H9 (cell line): Measurements from ENCODE around the gene UROS. TPM values are rescaled to one million over a fixed set of nuclear protein-coding genes. Genes with fewer than 3 reads are reported as not detected.

ENCODE experiments used
- DNase-seq: peaks from one replicate; pipeline ENCODE4 v3.0.0-alpha.2; 2017
- H2AFZ ChIP-seq: one replicate; pipeline ENCODE4 v1.6.1; 2013; ENCODE audit warnings: mild to moderate bottlenecking, low read length, control low read depth, moderate library complexity
- H2AK5ac ChIP-seq: 2 replicates; pipeline ENCODE4 v1.6.1; 2013; ENCODE audit warnings: low read length, control low read depth, mixed read lengths; ENCODE audit not compliant: insufficient read length
- H2BK120ac ChIP-seq: one replicate; pipeline ENCODE4 v1.6.1; 2013; ENCODE audit warnings: low read depth, mild to moderate bottlenecking, low read length, control low read depth, inconsistent platforms; ENCODE audit not compliant: poor library complexity, severe bottlenecking
- H2BK12ac ChIP-seq: 2 replicates; pipeline ENCODE4 v1.6.1; 2013; ENCODE audit warnings: low read length, control low read depth, mixed read lengths, low read depth; ENCODE audit not compliant: insufficient read length
- H2BK15ac ChIP-seq: 2 replicates; pipeline ENCODE4 v1.6.1; 2013; ENCODE audit warnings: low read depth, low read length, control low read depth
- H2BK20ac ChIP-seq: one replicate; pipeline ENCODE4 v1.6.1; 2013; ENCODE audit warnings: low read depth, mild to moderate bottlenecking, low read length, control low read depth, inconsistent platforms; ENCODE audit not compliant: poor library complexity, severe bottlenecking
- H2BK5ac ChIP-seq: 2 replicates; pipeline ENCODE4 v1.6.1; 2013; ENCODE audit warnings: low read length, control low read depth, mixed read lengths; ENCODE audit not compliant: insufficient read length
- H3K14ac ChIP-seq: 2 replicates; pipeline ENCODE4 v1.6.1; 2013; ENCODE audit warnings: low read length, control low read depth; ENCODE audit not compliant: insufficient read depth
- H3K18ac ChIP-seq: 2 replicates; pipeline ENCODE4 v1.6.1; 2013; ENCODE audit warnings: low read depth, mild to moderate bottlenecking, mixed read lengths, low read length, control low read depth; ENCODE audit not compliant: insufficient read length
- H3K23ac ChIP-seq: 2 replicates; pipeline ENCODE4 v1.6.1; 2013; ENCODE audit warnings: low read length, control low read depth, mixed read lengths, low read depth; ENCODE audit not compliant: insufficient read length
- H3K23me2 ChIP-seq: 2 replicates; pipeline ENCODE4 v1.6.1; 2013; ENCODE audit warnings: low read depth, mild to moderate bottlenecking, mixed read lengths, low read length, control low read depth; ENCODE audit not compliant: insufficient read length, poor library complexity, severe bottlenecking
- H3K27ac ChIP-seq: 2 replicates; pipeline ENCODE4 v1.5.1; 2013; ENCODE audit warnings: low read length, control low read depth, mixed read lengths, low read depth; ENCODE audit not compliant: insufficient read length
- H3K27me3 ChIP-seq: 2 replicates; pipeline ENCODE4 v1.6.1; 2013; ENCODE audit warnings: low read length, control low read depth, inconsistent platforms; ENCODE audit not compliant: insufficient read depth
- H3K4ac ChIP-seq: 2 replicates; pipeline ENCODE4 v1.6.1; 2013; ENCODE audit warnings: low read depth, mild to moderate bottlenecking, control low read depth, inconsistent platforms, low read length, moderate library complexity
- H3K4me1 ChIP-seq: 2 replicates; pipeline ENCODE4 v1.6.1; 2013; ENCODE audit warnings: low read length, control low read depth, inconsistent platforms; ENCODE audit not compliant: insufficient read depth
- H3K4me2 ChIP-seq: 2 replicates; pipeline ENCODE4 v1.6.1; 2013; ENCODE audit warnings: low read length, control low read depth, mixed read lengths; ENCODE audit not compliant: insufficient read length, insufficient read depth
- H3K56ac ChIP-seq: 2 replicates; pipeline ENCODE4 v1.6.1; 2013; ENCODE audit warnings: low read depth, mild to moderate bottlenecking, mixed read lengths, low read length, control low read depth; ENCODE audit not compliant: insufficient read length
- H3K79me1 ChIP-seq: 2 replicates; pipeline ENCODE4 v1.6.1; 2013; ENCODE audit warnings: low read depth, mild to moderate bottlenecking, moderate library complexity, low read length, control low read depth, inconsistent platforms; ENCODE audit not compliant: insufficient read depth, poor library complexity, severe bottlenecking
- H3K79me2 ChIP-seq: 2 replicates; pipeline ENCODE4 v1.6.1; 2013; ENCODE audit warnings: low read length, control low read depth, inconsistent platforms; ENCODE audit not compliant: insufficient read depth
- H3K9ac ChIP-seq: 2 replicates; pipeline ENCODE4 v1.6.1; 2013; ENCODE audit warnings: low read length, control low read depth, mixed read lengths; ENCODE audit not compliant: insufficient read length; ENCODE audit errors: extremely low read depth
- H3K9me3 ChIP-seq: one replicate; pipeline ENCODE4 v1.6.1; 2013; ENCODE audit warnings: low read depth, low read length, inconsistent platforms; ENCODE audit not compliant: control insufficient read depth
- H3T11ph ChIP-seq: one replicate; pipeline ENCODE4 v1.6.1; 2013; ENCODE audit warnings: mild to moderate bottlenecking, low read length, control low read depth, inconsistent platforms
- H4K20me1 ChIP-seq: one replicate; pipeline ENCODE4 v1.6.1; 2013; ENCODE audit not compliant: control insufficient read depth, insufficient read length, insufficient read depth
- H4K5ac ChIP-seq: 2 replicates; pipeline ENCODE4 v1.6.1; 2013; ENCODE audit warnings: low read depth, mild to moderate bottlenecking, mixed read lengths, low read length, control low read depth; ENCODE audit not compliant: insufficient read length
- H4K8ac ChIP-seq: replicated peaks from 2 replicates; pipeline ENCODE4 v1.6.1; 2013; ENCODE audit warnings: low read length, control low read depth, mixed read lengths, low read depth; ENCODE audit not compliant: insufficient read length
- H4K91ac ChIP-seq: 2 replicates; pipeline ENCODE4 v1.6.1; 2013; ENCODE audit warnings: low read depth, mild to moderate bottlenecking, moderate library complexity, mixed read lengths, low read length, control low read depth; ENCODE audit not compliant: insufficient read length
- H3K27ac Mint-ChIP-seq, 3 experiments: 2 replicates in 2 of 3; 3 replicates in 1 of 3; pipeline ENCODE4 v1.8.0; 2020 to 2021; ENCODE audit warnings: mixed read lengths in 3 of 3, mild to moderate bottlenecking in 1 of 3, moderate library complexity in 1 of 3
- H3K27me3 Mint-ChIP-seq: 2 replicates; pipeline ENCODE4 v1.8.0; 2021; ENCODE audit warnings: low read depth, mild to moderate bottlenecking, moderate library complexity, mixed read lengths
- H3K36me3 Mint-ChIP-seq, 3 experiments: 2 replicates in 2 of 3; 3 replicates in 1 of 3; pipeline ENCODE4 v1.8.0; 2020 to 2021; ENCODE audit warnings: low read depth in 3 of 3, mixed read lengths in 3 of 3; ENCODE audit not compliant: insufficient read depth in 1 of 3
- H3K4me1 Mint-ChIP-seq, 2 experiments: 2 replicates each; pipeline ENCODE4 v1.8.0; 2020; ENCODE audit warnings: mixed read lengths in 2 of 2
- H3K4me3 Mint-ChIP-seq, 2 experiments: 2 replicates in 1 of 2; 3 replicates in 1 of 2; pipeline ENCODE4 v1.8.0; 2020 to 2021; ENCODE audit warnings: mild to moderate bottlenecking in 2 of 2, mixed read lengths in 2 of 2, moderate library complexity in 1 of 2
- H3K9me3 Mint-ChIP-seq, 2 experiments: 2 replicates in 1 of 2; 3 replicates in 1 of 2; pipeline ENCODE4 v1.8.0; 2020; ENCODE audit warnings: mild to moderate bottlenecking in 2 of 2, mixed read lengths in 2 of 2, moderate library complexity in 1 of 2
- WGBS: extraction: QIAGEN DNeasy Blood & Tissue Kit; methylation state at CpG from one replicate; pipeline ENCODE4 v1.1.7; 2013; ENCODE audit warnings: missing lambda C conversion rate, low lambda C conversion rate, mixed read lengths; ENCODE audit not compliant: insufficient read length; ENCODE audit errors: extremely low coverage; 5-methylcytosine and 5-hydroxymethylcytosine counted together
- total RNA-seq: library from RNA; stranded (reverse); gene quantifications from 2 replicates; pipeline ENCODE4 v1.2.1, GENCODE V29; 2021
- TF ChIP-seq, protein P1 (sequence below): fragments of 200-600 bp; sonication (generic); conservative IDR thresholded peaks from 3 replicates; pipeline ENCODE4 v1.8.0; 2021; ENCODE audit warnings: antibody characterized with exemption, mild to moderate bottlenecking

Gene UROS
- total RNA-seq, 1 experiment from 2014 or later, result 42.3 TPM

DNA sequence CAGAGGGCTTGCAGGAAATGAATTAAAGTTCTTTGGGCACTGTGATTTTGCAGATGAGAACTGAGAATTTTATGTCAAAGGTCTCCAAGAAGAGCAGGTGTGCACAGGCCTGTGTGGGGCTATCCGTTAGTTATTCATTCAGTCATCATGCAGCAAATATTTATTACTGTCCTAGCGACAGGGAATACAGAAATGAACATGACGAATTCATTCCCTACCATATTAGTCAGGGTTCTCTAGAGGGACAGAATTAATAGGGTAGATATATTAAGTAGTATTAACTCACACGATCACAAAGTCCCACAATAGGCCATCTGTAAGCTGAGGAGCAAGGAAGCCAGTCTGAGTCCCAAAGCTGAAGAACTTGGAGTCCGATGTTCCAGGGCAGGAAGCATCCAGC lies 44.5 kb downstream of the UROS start:
- no peaks in the 10 kb centered on the region for H3K79me1 ChIP-seq
- H3K9ac ChIP-seq, result no peak overlapping the region
- H4K8ac ChIP-seq, result no peak overlapping the region
- no peak overlapping the region for H2BK12ac ChIP-seq
- H3K79me2 ChIP-seq, result no peaks in the 10 kb centered on the region
- no peak overlapping the region for H3K23ac ChIP-seq
- no peaks in the 10 kb centered on the region for H3K23me2 ChIP-seq
- no CpG with 5 or more reads among the region's 5 CpGs for WGBS
- no peak overlapping the region for H3K18ac ChIP-seq
- Mint-ChIP-seq H3K27ac (no peak overlapping the region), H3K9me3 (peaks cover 0 to 9% of the 10 kb centered on the region in 2 experiments), H3K36me3 (no peaks in the 10 kb centered on the region; a peak in 1 of 7 replicates), H3K27me3 (peaks cover 9% of the 10 kb centered on the region), H3K4me1 (no peaks in the 10 kb centered on the region), H3K4me3 (no peak overlapping the region)
- H3K4me2 ChIP-seq, result no peak overlapping the region
- H4K91ac ChIP-seq, result no peak overlapping the region
- no peaks in the 10 kb centered on the region for H3K27me3 ChIP-seq
- no peak overlapping the region for H2BK5ac ChIP-seq
- no peak for DNase-seq
- H2AK5ac ChIP-seq, result no peak overlapping the region
- no peak overlapping the region for H2AFZ ChIP-seq
- H3K4ac ChIP-seq, result no peak overlapping the region
- H3K27ac ChIP-seq, result no peak overlapping the region
- H3K4me1 ChIP-seq, result no peaks in the 10 kb centered on the region
- no peak overlapping the region for H4K5ac ChIP-seq
- H3K9me3 ChIP-seq, result no peaks in the 10 kb centered on the region
- TF ChIP-seq, protein P1, sequence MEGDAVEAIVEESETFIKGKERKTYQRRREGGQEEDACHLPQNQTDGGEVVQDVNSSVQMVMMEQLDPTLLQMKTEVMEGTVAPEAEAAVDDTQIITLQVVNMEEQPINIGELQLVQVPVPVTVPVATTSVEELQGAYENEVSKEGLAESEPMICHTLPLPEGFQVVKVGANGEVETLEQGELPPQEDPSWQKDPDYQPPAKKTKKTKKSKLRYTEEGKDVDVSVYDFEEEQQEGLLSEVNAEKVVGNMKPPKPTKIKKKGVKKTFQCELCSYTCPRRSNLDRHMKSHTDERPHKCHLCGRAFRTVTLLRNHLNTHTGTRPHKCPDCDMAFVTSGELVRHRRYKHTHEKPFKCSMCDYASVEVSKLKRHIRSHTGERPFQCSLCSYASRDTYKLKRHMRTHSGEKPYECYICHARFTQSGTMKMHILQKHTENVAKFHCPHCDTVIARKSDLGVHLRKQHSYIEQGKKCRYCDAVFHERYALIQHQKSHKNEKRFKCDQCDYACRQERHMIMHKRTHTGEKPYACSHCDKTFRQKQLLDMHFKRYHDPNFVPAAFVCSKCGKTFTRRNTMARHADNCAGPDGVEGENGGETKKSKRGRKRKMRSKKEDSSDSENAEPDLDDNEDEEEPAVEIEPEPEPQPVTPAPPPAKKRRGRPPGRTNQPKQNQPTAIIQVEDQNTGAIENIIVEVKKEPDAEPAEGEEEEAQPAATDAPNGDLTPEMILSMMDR, result no peak
- no peak overlapping the region for H3K14ac ChIP-seq
- H3K56ac ChIP-seq, result no peak overlapping the region
- no peak overlapping the region for H2BK20ac ChIP-seq
- no peak overlapping the region for H2BK15ac ChIP-seq
- no peaks in the 10 kb centered on the region for H4K20me1 ChIP-seq
- H2BK120ac ChIP-seq, result no peak overlapping the region
- H3T11ph ChIP-seq, result no peak overlapping the region
